Left ventricle myocardium superior (tissue), 1 donor: Measurements from ENCODE around the gene FAP. TPM values are rescaled to one million over a fixed set of nuclear protein-coding genes. Genes with fewer than 3 reads are reported as not detected.

Experiments used
- ATAC-seq: fragments of 200-7000 bp; cut with Tn5 transposase; one replicate; pipeline ENCODE4 v1.9.1; 2020; ENCODE audit warnings: mild to moderate bottlenecking, moderate library complexity
- DNase-seq: peaks from one replicate; pipeline ENCODE4 v3.0.0-alpha.2; 2020
- intact Hi-C: fragments of 100-400 bp; cut with micrococcal nuclease; formaldehyde crosslinking; loops from one replicate; pipeline ENCODE4 v1.11.0; 2022
- total RNA-seq: library from RNA; stranded (reverse); fragmentation: NEBNext Ultra II Directional; extraction: Animal tissue kit (Norgen Biotek cat#: 25700); gene quantifications from one replicate; pipeline ENCODE4 v1.2.1, GENCODE V29; 2021
- donor health status: DM: no; HTN: yes; CAD: no; lungs with severe emphysema.

FAP gene
- total RNA-seq, 1 donor from 2014 or later: 1.3 TPM

GRCh38 chr2:162245061-162245460 lies 1.8 kb upstream of the FAP start:
- DNase-seq: no peak
- intact Hi-C loops: no loop called here
- peak; percentile 30 for ATAC-seq

DNA sequence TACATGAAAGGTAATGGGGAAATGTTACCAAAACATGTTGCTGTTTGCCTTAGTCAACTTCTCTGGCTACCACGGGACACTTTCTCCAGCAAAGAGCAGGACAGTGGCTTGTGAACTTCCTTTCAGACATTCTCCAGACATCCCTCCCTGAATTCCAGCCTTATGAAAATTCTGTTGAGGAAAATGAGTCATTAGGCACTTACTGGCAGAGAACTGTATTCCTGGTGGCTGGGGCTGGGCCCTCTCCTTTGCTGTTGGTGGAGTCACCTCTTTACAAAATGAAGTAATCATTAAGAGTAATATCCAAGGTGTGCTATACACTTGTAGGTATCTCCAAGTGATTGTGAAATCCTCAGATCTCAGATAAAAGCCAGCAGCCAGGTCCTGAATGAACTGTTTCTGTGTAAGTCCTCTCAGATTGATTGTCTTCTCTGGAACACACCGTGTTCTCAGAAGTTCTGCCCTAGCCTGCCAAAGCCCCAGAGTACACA lies 1.3 kb upstream of the FAP start:
- ATAC-seq (peak; percentile 91), DNase-seq (no peak)
- intact Hi-C loops: no loop called here

- ATAC-seq: no peak
- DNase-seq: no peak
- intact Hi-C loops: no loop called here
Observed at GRCh38 chr2:162243715-162244114, 470 bp upstream of the FAP start.

DNA sequence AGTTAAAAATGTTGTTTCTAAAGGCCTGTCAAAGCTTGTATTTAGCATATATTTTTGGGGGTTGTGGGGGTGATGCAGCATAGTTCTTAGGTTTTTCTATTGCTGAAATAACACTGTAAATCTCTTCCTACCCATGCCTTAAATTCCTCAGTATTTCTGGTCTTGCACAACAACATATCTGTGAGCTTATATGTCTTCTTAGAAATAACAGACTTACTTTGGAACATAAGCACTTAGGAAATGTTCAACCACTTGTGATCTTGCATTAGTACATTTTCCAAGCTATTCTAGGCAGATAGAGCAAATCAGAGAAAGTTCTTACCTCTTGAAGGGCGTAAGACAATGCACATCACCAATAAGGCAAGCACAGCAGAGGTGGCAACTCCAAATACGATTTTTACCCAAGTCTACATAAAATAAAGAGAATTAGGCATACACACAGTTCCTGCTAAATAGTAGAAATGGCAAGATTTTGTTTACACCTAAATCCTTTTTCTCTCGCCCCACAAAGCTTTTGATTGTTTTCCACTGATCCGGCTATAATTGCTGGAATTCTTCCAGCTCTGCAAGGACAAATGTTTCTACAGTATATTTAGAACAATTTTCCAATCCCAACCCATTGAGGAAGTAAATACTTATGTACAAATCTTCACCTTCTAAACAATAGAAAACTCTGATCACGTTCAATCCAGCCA lies 512 bp downstream of the FAP start:
- intact Hi-C loops: no loop called here
- DNase-seq: no peak
- no peak for ATAC-seq

- DNase-seq (no peak), ATAC-seq (no peak)
- intact Hi-C loops: no loop called here
Observed at GRCh38 chr2:162241571-162241970, 1.7 kb downstream of the FAP start.

DNA sequence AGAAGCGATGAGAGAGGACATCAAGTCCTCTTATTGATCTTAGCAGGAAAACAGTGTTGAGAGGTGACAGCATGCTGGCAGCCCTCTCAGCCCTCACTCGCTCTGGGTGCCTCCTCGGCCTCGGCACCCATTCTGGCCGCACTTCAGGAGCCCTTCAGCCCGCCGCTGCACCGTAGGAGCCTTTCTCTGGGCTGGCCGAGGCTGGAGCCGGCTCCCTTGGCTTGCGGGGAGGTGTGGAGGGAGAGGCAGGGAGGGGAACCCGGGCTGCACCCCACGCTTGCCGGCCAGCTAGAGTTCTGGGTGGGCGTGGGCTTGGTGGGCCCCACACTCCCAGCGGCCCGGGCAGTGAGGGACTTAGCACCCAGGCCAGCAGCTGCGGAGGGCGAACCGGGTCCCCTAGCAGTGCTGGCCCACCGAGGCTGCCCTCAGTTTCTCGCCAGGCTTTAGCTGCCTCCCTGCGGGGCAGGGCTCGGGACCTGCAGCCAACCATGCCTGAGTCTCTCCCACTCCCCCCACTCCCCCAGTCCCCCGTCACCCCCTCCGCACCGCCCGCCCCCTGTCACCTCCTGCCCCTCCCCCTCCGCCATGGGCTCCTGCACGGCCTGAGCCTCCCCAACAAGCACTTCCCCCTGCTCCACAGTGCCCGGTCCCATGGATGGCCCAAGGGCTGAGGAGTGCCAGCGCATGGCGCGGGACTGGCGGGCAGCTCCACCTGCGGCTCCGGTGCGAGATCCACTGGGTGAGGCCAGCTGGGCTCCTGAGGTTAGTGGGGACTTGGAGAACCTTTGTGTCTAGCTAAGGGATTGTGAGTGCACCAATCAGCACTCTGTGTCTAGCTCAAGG lies 8.4 kb downstream of the FAP start:
- no peak for DNase-seq
- intact Hi-C loops: no loop called here
- ATAC-seq: no peak

DNA sequence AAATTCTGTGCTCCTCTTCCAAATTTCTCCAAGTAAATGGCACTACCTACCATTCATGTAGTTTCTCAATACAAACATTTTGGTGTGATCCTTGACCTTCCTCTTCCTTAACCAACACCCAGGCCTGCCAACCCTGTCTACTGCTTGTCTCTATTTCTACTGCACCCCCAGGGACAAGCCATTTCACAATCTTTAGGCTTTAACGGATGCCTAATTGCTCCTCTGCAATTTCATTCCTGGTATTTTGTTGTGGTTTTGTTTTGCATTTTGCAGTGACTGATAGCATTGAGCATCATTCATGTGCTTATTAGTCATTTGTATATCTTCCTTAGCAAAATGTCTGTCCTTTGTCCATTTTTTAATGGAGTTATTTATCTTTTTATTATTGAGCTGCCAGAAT lies 10.0 kb downstream of the FAP start:
- intact Hi-C loops: no loop called here
- DNase-seq (no peak), ATAC-seq (peak; percentile 33)

- ATAC-seq (no peak), DNase-seq (no peak)
- intact Hi-C loops: no loop called here
Observed at GRCh38 chr2:162232671-162233070, 10.6 kb downstream of the FAP start.

GRCh38 chr2:162232027-162232426 lies 11.2 kb downstream of the FAP start:
- intact Hi-C loops: no loop called here
- ATAC-seq (no peak), DNase-seq (no peak)

- intact Hi-C loops: no loop called here
- no peak for ATAC-seq
- no peak for DNase-seq
Observed at GRCh38 chr2:162230761-162231160, 12.5 kb downstream of the FAP start.

DNA sequence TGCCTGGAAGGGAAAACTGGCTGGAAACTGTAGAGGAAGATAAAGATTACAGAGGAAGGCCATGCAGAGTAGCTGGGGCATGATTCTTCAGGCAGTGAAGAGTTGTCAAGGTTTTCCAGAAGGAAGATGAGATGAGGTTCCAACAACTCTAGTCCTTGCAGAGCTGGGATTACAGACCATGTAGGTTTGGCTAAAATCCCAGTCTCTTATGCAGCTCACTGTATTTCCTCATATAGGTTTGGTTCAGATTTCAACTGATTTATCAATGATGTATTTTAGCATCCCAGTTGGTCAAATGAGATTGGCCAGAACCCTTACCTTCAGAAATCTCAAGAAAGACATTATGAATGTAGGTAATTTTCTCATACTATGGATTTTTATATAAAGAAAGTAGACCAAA lies 16.4 kb downstream of the FAP start:
- DNase-seq (no peak), ATAC-seq (no peak)
- intact Hi-C loops: no loop called here

- ATAC-seq (peak; percentile 63), DNase-seq (peak; percentile 71)
- intact Hi-C loops: loop anchor here (5.0 kb wide), 1 partner anchor 76 kb away; no protein-coding TSS in a partner anchor
Observed at GRCh38 chr2:162221064-162221463, 22.2 kb downstream of the FAP start.

DNA sequence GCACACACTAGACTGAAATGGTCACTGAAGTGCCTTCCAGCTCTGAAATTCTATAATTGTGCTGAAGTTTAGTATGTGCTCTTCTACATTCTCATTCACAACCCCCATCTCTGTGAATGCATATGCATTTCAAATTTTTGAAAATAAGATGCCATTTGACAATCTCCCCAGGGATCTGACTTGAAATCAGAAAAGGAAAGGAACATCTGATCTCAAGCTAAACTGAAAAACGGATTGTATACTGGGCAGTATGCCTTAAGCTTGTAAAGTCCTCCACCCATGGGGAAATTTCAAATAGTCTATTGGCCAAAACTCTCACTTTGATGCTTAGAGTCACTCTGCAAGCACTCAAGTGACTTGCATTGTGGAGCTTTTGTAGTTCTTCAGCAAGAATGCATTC lies 22.9 kb downstream of the FAP start:
- ATAC-seq (no peak), DNase-seq (no peak)
- intact Hi-C loops: loop anchor here (5.0 kb wide), 1 partner anchor 77 kb away; no protein-coding TSS in a partner anchor

GRCh38 chr2:162219426-162219825 lies 23.8 kb downstream of the FAP start:
- no peak for ATAC-seq
- intact Hi-C loops: no loop called here
- DNase-seq: no peak

- ATAC-seq (no peak), DNase-seq (no peak)
- intact Hi-C loops: no loop called here
Observed at GRCh38 chr2:162217598-162217997, 25.6 kb downstream of the FAP start.

DNA sequence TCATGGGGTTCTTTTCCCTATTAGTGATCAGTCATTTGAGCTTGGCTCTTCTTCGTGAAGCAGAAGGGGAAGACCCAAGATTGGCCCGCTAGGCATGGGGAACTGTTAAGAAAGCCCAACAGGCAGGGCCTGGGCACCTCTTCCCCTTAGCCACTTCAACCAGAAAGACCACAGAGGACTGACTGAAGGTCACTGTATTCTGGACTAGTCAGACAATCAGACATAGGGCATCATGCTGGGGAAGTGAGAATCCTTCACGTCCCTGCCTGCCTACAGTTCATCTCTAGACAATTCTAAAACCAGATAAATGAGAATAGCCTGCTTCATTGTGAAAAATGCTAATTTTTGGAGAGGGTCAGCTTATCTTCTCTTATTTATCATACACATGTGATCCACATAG lies 28.1 kb downstream of the FAP start:
- DNase-seq: no peak
- intact Hi-C loops: no loop called here
- no peak for ATAC-seq

DNA sequence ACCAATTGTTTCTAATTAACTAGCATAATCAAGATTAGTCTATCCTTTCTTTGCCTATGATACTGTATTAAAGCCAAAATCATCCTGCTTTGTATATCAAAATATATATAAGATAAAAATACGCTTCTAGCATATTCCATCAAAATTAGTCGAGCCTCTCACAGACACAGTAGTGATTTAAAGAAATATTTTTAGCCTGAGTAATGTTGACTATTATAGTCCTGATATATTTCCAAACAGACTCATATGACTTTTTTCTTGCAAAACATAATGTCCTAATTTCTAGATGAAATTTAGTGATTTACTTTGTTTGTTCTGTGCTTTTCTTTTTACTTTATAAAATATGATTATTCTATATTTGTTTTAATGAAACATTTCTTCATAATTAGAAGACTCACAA lies 30.9 kb downstream of the FAP start:
- DNase-seq (no peak), ATAC-seq (no peak)
- intact Hi-C loops: no loop called here

- ATAC-seq: no peak
- DNase-seq: no peak
- intact Hi-C loops: no loop called here
Observed at GRCh38 chr2:162211732-162212131, 31.5 kb downstream of the FAP start.

DNA sequence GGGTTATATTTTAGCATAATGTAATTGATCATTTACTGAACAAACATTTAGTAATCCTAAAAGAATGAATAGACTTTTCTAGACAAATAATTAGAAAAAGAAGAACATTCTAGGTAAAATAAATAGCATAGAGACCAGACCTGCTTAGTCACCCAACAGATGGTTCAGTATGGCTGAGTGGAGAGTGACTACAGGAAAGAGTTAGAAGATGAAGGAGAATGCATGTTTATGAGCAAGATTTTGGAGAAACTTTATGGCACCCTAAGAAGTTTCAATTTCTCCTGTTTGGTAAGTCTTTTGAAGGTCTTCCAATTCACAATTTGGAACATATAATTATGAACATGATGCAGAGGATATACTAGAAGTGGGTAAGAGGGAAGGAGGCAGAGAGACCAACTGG lies 32.9 kb downstream of the FAP start:
- DNase-seq (no peak), ATAC-seq (no peak)
- intact Hi-C loops: no loop called here

DNA sequence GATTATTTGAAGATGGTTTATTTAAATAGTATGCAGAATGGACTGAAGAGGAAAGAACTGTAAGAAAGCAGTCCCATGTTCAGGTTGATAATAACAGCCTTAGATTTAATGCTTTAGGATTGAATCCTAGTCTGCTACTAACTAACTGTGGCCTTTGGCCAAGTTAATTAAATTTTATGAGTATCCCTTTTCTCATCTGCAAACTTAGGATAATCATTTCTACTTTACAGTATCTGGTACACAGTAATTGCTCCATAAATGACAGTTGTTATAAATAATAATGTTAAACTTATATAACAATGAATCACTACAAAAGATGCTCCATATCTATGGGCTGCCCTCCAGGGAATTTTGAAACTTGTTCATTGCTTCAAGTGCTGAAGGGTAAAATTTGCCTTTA lies 41.0 kb downstream of the FAP start:
- DNase-seq (no peak), ATAC-seq (no peak)
- intact Hi-C loops: no loop called here

DNA sequence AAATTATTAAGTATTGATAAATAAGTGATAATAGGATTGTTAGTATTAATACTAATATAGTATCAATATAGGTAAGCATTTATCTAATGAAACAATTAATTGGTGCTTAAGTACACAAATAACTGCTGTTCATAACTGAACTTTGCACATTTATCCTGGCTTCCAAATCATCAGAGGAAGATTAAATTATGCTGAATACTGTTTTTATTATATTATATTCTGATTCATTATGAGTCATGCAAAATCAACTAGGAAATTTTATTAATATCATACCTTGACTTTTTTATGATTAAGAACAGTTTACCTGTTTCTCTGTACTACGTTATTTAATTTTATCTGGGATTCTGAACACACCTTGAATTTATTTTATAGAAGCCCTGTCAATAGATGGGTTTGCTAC lies 42.6 kb downstream of the FAP start:
- ATAC-seq (no peak), DNase-seq (no peak)
- intact Hi-C loops: no loop called here
